ENCODE results near the gene NAV3.

DNA sequence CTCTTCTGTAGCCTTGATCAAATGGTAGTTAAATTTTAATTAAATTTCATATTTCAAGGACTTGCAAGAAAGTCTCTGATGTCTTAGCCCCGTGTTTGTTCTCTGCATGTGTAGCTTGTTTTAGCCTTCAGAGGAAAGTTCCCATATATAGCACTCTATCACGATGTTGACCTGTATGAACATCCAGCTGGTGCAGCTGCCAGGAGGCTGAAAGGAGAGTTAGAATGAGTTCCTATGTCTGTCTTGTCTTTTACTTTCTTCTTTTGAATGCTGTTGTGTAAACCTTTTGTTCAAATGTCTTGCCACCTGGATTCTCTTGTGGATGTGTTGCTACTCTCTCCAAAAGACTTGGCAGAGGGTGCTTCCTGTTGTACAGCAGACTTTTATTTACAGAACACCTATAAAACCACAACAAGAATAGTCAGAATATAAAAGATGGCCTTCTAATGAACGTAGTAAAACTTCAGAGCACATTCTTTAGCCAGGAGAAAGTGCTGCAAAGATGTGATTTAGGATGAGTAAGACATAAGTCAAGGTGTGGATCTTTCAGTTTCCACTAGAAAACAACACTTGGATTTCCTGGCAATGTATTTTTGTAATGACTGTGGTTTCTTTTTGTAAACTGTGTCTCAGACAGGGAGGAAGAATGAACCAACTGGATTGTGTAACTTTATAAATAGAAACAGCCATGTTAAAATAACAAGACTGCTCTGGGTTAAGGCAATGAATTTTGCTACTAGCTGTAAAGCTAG, 17.2 kb downstream of the NAV3 start:
- TF ChIP-seq, protein P1, sequence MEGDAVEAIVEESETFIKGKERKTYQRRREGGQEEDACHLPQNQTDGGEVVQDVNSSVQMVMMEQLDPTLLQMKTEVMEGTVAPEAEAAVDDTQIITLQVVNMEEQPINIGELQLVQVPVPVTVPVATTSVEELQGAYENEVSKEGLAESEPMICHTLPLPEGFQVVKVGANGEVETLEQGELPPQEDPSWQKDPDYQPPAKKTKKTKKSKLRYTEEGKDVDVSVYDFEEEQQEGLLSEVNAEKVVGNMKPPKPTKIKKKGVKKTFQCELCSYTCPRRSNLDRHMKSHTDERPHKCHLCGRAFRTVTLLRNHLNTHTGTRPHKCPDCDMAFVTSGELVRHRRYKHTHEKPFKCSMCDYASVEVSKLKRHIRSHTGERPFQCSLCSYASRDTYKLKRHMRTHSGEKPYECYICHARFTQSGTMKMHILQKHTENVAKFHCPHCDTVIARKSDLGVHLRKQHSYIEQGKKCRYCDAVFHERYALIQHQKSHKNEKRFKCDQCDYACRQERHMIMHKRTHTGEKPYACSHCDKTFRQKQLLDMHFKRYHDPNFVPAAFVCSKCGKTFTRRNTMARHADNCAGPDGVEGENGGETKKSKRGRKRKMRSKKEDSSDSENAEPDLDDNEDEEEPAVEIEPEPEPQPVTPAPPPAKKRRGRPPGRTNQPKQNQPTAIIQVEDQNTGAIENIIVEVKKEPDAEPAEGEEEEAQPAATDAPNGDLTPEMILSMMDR (conservative IDR thresholded peaks at IDR 0.05; ENCODE audit: low read depth, low read length): no peak
- no peak for TF ChIP-seq EZH2phosphoT487 (IDR thresholded peaks at IDR 0.05; ENCODE audit: borderline replicate concordance, low read length)

Measured in PC-3 (cell line).